Measurements from ENCODE around the gene AQP6.

The AQP6 gene

GRCh38 chr12:49990273-49990672 is 17.5 kb downstream of the AQP6 start:
- no peak for DNase-seq (ENCODE audit: low read depth)

- no peak for DNase-seq (ENCODE audit: low read depth)
Measured at GRCh38 chr12:49998453-49998852, 25.7 kb downstream of the AQP6 start.

- peak; percentile 38 for DNase-seq (ENCODE audit: low read depth)
Measured at GRCh38 chr12:50003595-50003994, 30.8 kb downstream of the AQP6 start.

- no peak for DNase-seq (ENCODE audit: low read depth)
Measured at GRCh38 chr12:50004696-50005095, 31.9 kb downstream of the AQP6 start.

GRCh38 chr12:50005175-50005574 is 32.4 kb downstream of the AQP6 start:
- DNase-seq (ENCODE audit: low read depth): no peak

GRCh38 chr12:50006280-50006679 is 33.5 kb downstream of the AQP6 start:
- no peak for DNase-seq (ENCODE audit: low read depth)

GRCh38 chr12:50006754-50007442 is 34.2 kb downstream of the AQP6 start:
- peak; percentile 57 for DNase-seq (ENCODE audit: low read depth)

- peak; percentile 43 for DNase-seq (ENCODE audit: low read depth)
Measured at GRCh38 chr12:50013361-50014147, 40.8 kb downstream of the AQP6 start.

- no peak for DNase-seq (ENCODE audit: low read depth)
Measured at GRCh38 chr12:50014342-50014741, 41.6 kb downstream of the AQP6 start.

- DNase-seq (ENCODE audit: low read depth): peak; percentile 88
Measured at GRCh38 chr12:50016501-50017475, 44.0 kb downstream of the AQP6 start.

- DNase-seq (ENCODE audit: low read depth): peak; percentile 34
Measured at GRCh38 chr12:50017641-50018040, 44.9 kb downstream of the AQP6 start.

- no peak for DNase-seq (ENCODE audit: low read depth)
Measured at GRCh38 chr12:50018154-50018553, 45.4 kb downstream of the AQP6 start.

GRCh38 chr12:50018968-50019367 is 46.2 kb downstream of the AQP6 start:
- DNase-seq (ENCODE audit: low read depth): no peak

- no peak for DNase-seq (ENCODE audit: low read depth)
Measured at GRCh38 chr12:50019524-50019923, 46.8 kb downstream of the AQP6 start.

- DNase-seq (ENCODE audit: low read depth): peak; percentile 24
Measured at GRCh38 chr12:50021031-50021430, 48.3 kb downstream of the AQP6 start.

- DNase-seq (ENCODE audit: low read depth): no peak
Measured at GRCh38 chr12:50022903-50023302, 50.2 kb downstream of the AQP6 start.

GRCh38 chr12:50024227-50024626 is 51.5 kb downstream of the AQP6 start:
- no peak for DNase-seq (ENCODE audit: low read depth)

GRCh38 chr12:50024805-50025186 is 52.0 kb downstream of the AQP6 start:
- DNase-seq (ENCODE audit: low read depth): peak; percentile 33

GRCh38 chr12:50025187-50026059 is 52.7 kb downstream of the AQP6 start, which contains the start of gene RACGAP1:
Gene RACGAP1, minus strand, starts transcription at chr12:50025494. Its CDS starts 8,779 bp downstream, at chr12:50016715.
- DNase-seq (ENCODE audit: low read depth): peak; percentile 99

GRCh38 chr12:50026691-50027090 is 53.9 kb downstream of the AQP6 start:
- DNase-seq (ENCODE audit: low read depth): no peak
